ENCODE measurements around the gene NKD1.

NKD1 gene

DNA sequence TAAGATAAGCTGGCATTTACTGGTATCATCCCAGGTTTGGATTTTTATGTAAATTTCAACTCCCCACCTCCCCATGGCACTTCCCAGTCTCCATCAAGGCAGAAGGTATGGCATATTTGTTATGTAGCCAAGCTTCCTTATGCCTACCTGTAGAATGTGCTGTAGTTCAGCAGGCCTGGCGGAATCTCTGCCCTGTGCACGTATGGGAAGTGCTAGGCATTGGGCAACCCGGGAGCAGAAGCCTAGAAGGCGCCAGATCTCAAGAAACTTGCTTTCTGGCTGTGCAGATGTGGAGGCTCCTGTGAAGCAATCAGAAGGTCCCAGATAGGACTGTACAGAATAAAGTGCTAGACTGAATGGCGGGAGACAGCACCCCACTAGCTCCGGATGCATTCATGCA is 68.2 kb downstream of the NKD1 start:
- DNase-seq: no peak

DNA sequence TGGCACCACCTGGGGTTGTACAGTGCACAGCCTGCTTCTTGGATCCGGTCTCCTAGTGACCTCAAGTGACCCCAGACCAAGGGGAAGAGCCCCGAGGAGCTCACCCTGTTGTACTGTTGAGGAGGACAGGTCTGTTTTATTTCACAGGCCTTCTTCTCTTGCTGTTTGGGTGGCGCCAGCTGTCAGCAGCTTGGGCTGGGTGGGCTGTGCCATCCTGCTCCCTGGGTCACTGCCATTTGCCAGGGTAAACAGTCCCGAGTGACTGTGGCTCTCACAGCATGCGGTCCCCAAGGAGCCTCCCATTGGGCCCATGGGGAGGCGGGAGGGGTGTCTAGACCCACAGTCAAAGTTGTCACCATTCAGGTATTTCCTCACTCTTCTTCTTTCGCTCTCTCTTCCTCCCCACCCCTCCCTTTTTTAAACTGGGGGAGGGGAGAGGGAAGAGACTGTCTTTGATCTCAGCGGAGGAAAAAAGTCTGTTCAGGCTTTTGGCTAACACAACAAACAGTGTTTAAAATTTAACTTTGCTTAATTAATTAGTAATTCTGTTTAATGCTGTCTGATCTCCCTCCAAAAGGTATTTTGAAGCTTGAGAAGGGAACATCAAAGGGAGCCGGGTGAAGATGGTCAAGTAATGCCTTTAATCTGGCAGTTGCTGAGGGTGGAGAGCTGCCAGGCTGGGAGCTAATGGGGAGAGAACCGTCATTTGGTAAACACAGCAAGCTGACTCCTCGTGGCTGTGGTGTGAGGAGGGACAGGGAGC is 68.9 kb downstream of the NKD1 start:
- no peak for DNase-seq

DNA sequence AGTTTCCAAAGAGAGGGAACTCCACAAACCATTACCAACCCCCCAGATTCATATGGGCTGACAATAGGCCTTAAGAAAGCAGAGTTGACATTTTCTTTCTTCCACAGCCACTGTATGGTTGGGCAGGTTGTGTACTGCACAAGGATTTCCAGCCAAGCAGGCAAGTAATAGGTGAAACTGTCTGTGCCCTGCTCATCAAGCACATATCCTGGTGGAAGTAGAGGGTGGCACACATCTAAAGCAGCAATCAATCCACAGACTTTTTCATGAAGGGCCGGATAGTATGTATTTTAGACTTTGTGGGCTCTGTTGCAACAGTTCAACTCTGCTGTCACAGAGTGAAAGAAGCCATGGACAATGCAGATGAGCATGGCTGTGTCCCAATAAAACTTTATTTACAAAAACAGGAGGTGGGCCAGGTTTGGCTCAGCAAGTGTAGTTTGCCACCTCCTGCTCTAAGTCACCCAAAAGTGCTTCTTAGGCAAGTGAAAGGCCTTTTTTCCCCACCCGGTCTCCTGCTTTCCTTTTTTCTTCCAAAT is 69.5 kb downstream of the NKD1 start:
- DNase-seq: no peak

DNA sequence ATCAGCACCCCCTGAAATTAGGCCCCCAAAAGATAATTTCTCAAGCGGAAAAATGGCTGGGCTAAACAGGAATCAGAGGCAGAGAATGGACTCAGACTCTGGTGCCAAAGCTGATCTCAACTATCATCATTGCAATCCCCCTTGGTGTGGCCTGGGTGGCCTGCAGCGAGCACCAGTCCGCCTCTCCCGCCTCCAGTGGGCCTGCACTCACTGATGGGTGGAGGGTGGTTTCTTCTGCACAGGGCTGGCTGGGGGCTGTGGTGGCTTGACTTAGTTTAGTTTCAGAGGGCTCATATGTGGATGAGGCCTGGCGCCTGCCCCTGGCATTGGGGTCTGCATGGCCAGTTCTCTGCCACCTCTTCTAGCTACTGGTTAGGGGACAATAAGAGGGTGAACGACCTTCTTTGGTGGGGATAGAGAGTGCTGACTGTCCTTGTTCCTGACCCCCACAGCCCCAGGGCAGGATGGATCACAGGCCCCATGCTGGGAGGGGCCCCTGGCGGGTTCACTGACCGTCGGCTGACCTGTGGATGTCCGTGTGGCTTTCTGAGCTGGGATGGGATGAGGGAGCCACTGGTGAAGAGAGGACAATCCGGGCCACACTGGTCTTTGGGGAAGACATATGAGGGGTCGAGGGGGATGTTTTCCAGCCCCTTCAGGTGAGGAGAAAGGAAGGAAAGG is 70.2 kb downstream of the NKD1 start:
- no peak for DNase-seq

GRCh38 chr16:50619702-50620491 is 71.7 kb downstream of the NKD1 start:
- no peak for DNase-seq

DNA sequence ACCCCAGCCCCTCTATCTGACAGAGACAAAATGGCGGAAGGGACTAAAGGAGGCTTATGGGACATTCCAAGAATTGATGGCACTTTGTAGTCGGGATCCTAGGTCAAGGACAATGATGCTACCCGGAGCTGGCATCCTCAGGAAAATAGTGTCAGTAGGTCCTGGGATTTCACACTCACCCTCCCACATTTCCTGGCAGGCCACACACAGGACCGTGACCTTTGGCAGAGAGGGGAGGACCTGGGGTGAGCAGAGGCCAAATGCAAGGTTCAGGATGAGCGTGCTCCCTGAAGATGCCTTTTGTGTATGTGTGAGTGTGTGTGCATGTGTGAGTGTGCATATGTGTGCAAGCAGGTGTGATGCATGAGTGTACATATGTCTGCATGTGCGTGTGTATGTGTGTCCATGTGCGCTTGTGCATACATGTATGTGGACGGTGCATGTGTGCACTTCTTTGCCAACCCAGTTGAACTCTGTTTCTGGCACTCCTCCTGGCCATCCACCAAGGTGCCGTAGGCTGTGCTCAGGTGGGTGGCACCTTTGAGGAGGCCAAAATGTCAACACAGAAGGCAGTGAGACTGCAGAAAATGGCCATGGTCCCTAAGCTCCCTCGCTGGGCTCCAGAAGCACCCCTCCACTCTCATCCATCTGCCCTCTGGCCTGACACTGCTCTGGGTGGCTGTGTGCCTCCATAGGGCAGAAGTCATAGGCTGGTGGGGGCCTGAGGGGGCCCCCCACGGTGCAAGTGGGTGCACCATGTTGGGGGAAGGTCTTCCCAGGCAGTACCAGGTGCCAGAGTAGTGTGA is 72.7 kb downstream of the NKD1 start:
- no peak for DNase-seq

DNA sequence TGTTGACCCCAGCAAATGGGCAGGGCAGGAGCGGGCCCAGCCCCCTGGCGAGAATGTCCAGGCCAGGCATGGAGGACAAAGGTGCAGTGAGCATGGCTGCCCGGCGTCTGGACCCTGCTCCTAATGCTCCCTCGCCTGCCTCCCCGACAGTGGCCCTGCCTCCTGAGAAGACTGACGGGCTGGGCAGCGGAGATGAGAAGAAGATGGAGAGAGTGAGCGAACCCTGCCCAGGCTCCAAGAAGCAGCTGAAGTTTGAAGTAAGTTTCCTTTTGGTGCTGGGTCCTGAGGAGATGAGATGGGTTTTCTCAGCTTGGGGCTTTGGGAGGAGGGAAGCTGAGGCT is 73.2 kb downstream of the NKD1 start:
- no peak for DNase-seq

GRCh38 chr16:50622029-50622428 is 73.8 kb downstream of the NKD1 start:
- no peak for DNase-seq

GRCh38 chr16:50622643-50623369 is 74.6 kb downstream of the NKD1 start:
- DNase-seq: no peak

GRCh38 chr16:50624449-50624970 is 76.3 kb downstream of the NKD1 start:
- DNase-seq: no peak

DNA sequence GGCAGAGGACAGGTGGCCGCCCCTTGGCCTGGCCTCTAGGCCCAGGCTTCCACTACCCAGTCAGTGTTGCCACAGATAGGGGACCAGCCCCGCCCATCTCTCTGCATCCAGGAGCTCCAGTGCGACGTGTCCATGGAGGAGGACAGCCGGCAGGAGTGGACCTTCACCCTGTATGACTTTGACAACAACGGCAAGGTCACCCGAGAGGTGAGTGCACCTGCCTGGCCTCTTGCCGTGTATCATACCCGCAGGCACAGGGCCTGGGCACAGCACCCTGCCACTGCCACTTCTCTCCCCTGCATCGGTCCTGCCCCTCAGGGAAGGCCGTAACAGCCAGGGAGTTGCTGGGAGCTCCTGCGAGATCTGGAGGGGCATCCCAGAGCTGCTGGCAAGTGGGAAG is 77.2 kb downstream of the NKD1 start:
- DNase-seq: no peak

- DNase-seq: no peak
These were observed 78.7 kb downstream of the NKD1 start for GRCh38 chr16:50626868-50627267.

DNA sequence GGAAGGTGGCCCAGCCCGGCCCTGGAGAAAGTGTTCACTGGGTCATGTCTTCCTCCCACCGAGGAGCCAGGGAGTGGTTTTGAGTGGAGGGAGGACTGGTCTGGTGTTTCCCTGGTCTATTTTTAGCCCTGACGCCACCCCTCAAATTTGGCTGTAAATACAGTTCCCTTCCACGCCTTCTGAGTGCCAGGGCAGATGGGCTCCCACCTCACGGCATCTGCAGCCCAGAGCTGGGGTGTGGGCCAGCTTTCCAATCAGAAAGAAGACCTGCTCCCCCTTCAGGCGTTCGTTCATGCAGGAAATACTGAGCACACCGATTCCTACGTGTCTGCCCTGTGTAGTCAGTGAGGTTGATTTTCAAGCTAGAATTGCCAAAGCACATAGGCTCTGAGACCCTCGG is 79.2 kb downstream of the NKD1 start:
- DNase-seq: peak; percentile 48

GRCh38 chr16:50628156-50628802 is 80.1 kb downstream of the NKD1 start:
- no peak for DNase-seq

DNA sequence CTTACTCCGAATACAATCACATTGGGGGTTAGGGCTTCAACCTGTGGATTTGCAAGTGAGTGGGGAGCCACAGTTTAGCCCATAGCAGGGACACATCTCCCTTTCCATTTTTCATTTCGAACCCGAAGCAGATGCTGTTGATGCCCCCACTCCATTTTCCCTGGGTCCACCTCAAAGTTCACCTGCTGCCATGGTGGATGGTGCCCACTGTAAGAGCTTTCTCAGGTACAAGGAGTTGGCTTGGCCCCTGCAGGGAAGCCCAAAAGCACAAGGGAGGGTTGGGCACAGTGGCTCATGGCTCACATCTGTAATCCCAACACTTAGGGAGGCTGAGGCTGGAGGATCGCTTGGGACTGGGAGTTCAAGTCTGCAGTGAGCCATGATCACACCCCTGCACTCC is 81.1 kb downstream of the NKD1 start:
- no peak for DNase-seq

DNA sequence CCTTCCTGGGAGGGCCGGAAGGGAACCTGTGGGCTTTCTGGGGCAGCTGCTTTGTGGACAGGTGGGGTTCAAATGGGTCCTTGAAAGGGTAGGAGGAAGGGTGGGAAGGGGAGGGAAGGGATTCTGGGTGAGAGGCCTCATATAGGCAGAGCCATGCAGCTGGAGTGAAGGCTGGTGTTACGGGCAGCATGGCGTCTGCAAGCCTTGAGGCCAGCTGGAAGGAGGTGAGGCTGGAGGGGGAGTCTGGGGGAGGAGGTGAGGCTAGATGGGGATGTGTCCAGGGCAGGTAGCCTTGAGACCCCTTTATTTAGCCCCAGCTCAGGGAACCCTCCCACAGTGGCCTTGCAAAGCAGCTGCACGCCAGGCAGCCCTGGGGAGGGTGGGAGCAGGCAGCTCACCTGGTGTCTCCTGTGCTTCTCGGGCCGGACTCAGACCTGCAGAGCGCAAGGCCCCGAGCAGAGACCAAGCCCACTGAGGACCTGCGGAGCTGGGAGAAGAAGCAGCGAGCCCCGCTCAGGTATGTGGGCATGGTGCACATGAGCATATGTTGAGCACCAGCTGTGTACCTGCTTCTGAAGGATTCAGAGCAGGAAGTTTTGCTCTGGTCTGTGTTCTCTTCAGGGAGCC is 82.3 kb downstream of the NKD1 start:
- no peak for DNase-seq

GRCh38 chr16:50631249-50631984 is 83.2 kb downstream of the NKD1 start:
- DNase-seq: no peak

DNA sequence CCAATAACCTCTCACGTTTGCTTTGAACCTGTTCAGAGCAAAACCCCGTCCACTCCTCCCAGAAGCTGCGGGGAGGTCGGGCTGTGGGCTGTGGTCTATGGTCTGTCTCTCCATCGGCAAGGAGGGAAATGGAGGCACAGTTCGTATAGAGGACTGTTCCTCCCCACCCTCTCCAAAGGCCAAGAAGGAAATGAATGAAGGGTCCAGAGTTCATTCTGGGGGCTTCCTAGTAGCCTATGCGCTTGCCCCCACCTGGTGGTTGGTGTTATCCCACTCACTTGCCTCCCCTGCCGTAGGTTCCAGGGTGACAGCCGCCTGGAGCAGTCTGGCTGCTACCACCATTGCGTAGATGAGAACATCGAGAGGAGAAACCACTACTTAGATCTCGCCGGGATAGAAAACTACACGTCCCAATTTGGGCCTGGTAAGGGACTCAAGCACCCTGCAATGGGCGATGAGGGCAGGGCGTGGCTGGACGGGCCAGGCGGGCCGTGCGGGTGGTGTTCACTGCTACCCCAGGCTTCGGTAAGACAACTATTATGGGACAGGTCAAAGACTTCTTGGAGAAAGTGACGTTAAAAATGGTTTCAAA is 83.9 kb downstream of the NKD1 start:
- DNase-seq: no peak

- DNase-seq: no peak
These were observed 85.0 kb downstream of the NKD1 start for GRCh38 chr16:50632927-50633800.
